Erythroblast (primary cell): ENCODE data around the gene LMAN2.

ENCODE experiments used
- GATA1 ChIP-seq: IDR thresholded peaks from 2 replicates; pipeline ENCODE4 v1.6.1; 2011; ENCODE audit warnings: low read depth, mild to moderate bottlenecking, control low read depth, low read length, moderate library complexity
- POLR2A ChIP-seq: IDR thresholded peaks from 2 replicates; pipeline ENCODE4 v1.6.1; 2011; ENCODE audit warnings: mild to moderate bottlenecking, low read length

GRCh38 chr5:177386542-177386941, 35.1 kb upstream of the LMAN2 start:
- TF ChIP-seq POLR2A (no peak), GATA1 (no peak)
